ENCODE results near the gene FKBP4. TPM values are rescaled to one million over a fixed set of nuclear protein-coding genes. Genes with fewer than 3 reads are reported as not detected.

Gene FKBP4
- polyA plus RNA-seq, 3 donors, result 139 to 152 (median 150) TPM

- DNase-seq (ENCODE audit: low read depth in 3 of 3, low spot score in 2 of 3), result no peak
These were observed 18.5 kb upstream of the FKBP4 start for GRCh38 chr12:2776129-2776806.

- DNase-seq (ENCODE audit: low read depth in 3 of 3, low spot score in 2 of 3), result no peak
These were observed 15.5 kb upstream of the FKBP4 start for GRCh38 chr12:2779281-2779680.

- DNase-seq (ENCODE audit: low read depth in 3 of 3, low spot score in 2 of 3), result no peak
These were observed 10.7 kb upstream of the FKBP4 start for GRCh38 chr12:2783936-2784600.

- DNase-seq (ENCODE audit: low read depth in 3 of 3, low spot score in 2 of 3), result no peak
These were observed 9.8 kb upstream of the FKBP4 start for GRCh38 chr12:2785017-2785416.

GRCh38 chr12:2791089-2791488 is 3.7 kb upstream of the FKBP4 start:
- no peak for DNase-seq (ENCODE audit: low read depth in 3 of 3, low spot score in 2 of 3)

GRCh38 chr12:2792671-2793500 is 1.9 kb upstream of the FKBP4 start:
- no peak for DNase-seq (ENCODE audit: low read depth in 3 of 3, low spot score in 2 of 3)

- no peak for DNase-seq (ENCODE audit: low read depth in 3 of 3, low spot score in 2 of 3)
These were observed 1.2 kb upstream of the FKBP4 start for GRCh38 chr12:2793561-2793960.

- no peak for DNase-seq (ENCODE audit: low read depth in 3 of 3, low spot score in 2 of 3)
These were observed 507 bp upstream of the FKBP4 start for GRCh38 chr12:2794191-2794735.

GRCh38 chr12:2795291-2796186 is 769 bp downstream of the FKBP4 start:
- DNase-seq (ENCODE audit: low read depth in 3 of 3, low spot score in 2 of 3), result no peak

- no peak for DNase-seq (ENCODE audit: low read depth in 3 of 3, low spot score in 2 of 3)
These were observed 1.5 kb downstream of the FKBP4 start for GRCh38 chr12:2796187-2796666.

GRCh38 chr12:2797721-2798418 is 3.1 kb downstream of the FKBP4 start:
- DNase-seq (ENCODE audit: low read depth in 3 of 3, low spot score in 2 of 3), result no peak

GRCh38 chr12:2800046-2800570 is 5.3 kb downstream of the FKBP4 start:
- DNase-seq (ENCODE audit: low read depth in 3 of 3, low spot score in 2 of 3), result no peak

- no peak for DNase-seq (ENCODE audit: low read depth in 3 of 3, low spot score in 2 of 3)
These were observed 6.4 kb downstream of the FKBP4 start for GRCh38 chr12:2801044-2801783.

GRCh38 chr12:2803635-2804392 is 9.0 kb downstream of the FKBP4 start:
- DNase-seq (ENCODE audit: low read depth in 3 of 3, low spot score in 2 of 3), result no peak

- DNase-seq (ENCODE audit: low read depth in 3 of 3, low spot score in 2 of 3), result no peak
These were observed 9.8 kb downstream of the FKBP4 start for GRCh38 chr12:2804393-2805142.

- DNase-seq (ENCODE audit: low read depth in 3 of 3, low spot score in 2 of 3), result no peak
These were observed 10.4 kb downstream of the FKBP4 start for GRCh38 chr12:2805143-2805520.

- no peak for DNase-seq (ENCODE audit: low read depth in 3 of 3, low spot score in 2 of 3)
These were observed 11.9 kb downstream of the FKBP4 start for GRCh38 chr12:2806700-2807099.

All from right renal cortex interstitium (tissue), 3 donors.